NB4 (cell line): ENCODE measurements around the gene PCP4.

Source experiments
- CTCF ChIP-seq: IDR thresholded peaks from one replicate; pipeline ENCODE4 v1.5.1; 2012; ENCODE audit warnings: low read depth, low read length
- MAX ChIP-seq: IDR thresholded peaks from 2 replicates; pipeline ENCODE4 v1.6.1; 2011; ENCODE audit warnings: low read depth, low read length

- TF ChIP-seq CTCF (no peak), MAX (no peak)
These were observed 45.2 kb upstream of the PCP4 start for GRCh38 chr21:39822042-39822441.
